ENCODE results near the gene CRTC3.
"Not testable (repeated sequence)": the region's sequence is repeated elsewhere in the genome, so short reads cannot be mapped to it uniquely, and the experiment has no call there.

Gene CRTC3

DNA sequence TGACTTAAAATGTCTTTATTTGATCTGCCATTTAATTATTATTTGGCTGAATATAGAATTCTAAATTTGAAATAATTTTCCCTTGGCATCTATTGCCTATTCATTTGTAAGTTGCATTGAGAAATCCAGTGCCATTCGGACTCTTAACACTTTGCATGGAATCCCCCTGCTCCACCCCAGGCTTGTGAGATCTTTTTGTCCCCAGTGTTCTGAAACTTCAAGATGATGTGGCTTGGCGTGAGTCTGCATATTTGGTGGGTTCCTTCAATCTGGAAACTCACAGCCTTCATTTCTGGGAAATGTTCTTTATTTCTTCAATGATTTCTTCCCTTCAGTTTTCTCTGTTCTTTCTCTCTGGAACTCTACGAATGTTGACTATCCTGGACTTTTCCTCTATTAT is 103.6 kb downstream of the CRTC3 start:
- no peak for DNase-seq

DNA sequence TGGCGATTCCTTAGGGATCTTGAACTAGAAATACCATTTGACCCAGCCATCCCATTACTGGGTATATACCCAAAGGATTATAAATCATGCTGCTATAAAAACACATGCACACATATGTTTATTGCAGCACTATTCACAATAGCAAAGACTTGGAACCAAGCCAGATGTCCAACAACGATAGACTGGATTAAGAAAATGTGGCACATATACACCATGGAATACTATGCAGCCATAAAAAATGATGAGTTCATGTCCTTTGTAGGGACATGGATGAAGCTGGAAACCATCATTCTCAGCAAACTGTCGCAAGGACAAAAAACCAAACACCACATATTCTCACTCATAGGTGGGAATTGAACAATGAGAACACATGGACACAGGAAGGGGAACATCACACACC is 107.3 kb downstream of the CRTC3 start:
- not testable (repeated sequence) for DNase-seq

GRCh38 chr15:90637693-90638092 is 108.0 kb downstream of the CRTC3 start:
- DNase-seq: no peak

DNA sequence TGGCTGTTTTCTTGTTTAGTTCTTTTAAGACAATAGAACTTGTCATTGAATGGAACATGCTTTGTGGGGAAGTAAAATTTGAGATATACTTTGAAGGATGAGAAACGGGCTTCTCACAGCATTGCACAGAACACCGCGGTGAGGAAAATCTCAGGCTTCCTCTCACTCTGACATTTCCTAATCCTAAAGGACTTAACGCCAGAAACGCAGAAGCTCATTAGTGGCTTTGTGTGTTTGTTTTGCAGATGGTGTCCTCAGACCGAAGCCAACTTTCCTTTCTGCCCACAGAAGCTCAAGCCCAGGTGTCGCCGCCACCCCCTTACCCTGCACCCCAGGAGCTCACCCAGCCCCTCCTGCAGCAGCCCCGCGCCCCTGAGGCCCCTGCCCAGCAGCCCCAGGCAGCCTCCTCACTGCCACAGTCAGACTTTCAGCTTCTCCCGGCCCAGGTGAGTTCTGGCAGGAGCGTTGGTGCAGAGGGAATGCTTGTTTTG is 108.5 kb downstream of the CRTC3 start:
- DNase-seq: no peak

DNA sequence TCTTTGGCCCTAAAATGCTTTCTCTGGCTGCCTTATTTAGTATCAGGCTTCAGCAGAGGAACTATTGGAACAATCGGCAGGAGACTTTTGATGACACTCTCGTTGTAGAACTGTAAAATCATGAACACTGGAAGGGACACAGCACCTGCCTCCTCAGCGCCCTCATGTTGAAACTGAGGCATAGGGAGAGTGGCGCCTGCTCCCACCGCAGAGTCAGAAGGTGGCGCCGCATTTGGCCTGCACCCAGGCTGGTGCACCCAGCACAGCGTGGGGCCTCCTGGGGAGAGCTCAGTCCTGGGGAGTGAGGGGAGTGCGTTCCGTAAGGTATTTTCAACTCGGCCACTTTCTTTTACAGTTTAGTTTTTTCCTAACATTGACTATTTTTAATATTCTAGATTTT is 109.2 kb downstream of the CRTC3 start:
- no peak for DNase-seq

DNA sequence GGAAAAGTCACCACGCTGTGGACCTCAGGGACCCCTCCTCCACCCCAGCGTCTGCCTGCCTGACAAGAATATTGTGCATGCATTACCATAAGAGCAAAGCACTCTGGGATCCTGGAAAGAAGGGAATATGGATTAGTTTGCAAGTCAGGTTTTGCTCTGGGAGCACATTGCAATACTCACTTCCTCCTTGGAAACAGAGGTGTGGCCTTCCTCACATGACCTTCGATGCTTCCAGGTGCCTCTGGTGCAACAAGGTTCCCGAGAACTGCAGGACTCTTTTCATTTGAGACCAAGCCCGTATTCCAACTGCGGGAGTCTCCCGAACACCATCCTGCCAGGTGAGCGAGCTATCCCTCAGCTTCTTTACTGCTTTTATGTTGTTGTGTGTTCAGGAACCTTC is 111.1 kb downstream of the CRTC3 start:
- no peak for DNase-seq

GRCh38 chr15:90641581-90642463 is 112.1 kb downstream of the CRTC3 start:
- DNase-seq: no peak

- no peak for DNase-seq
Measured at GRCh38 chr15:90642464-90643300, 113.0 kb downstream of the CRTC3 start.

GRCh38 chr15:90643301-90643632 is 113.5 kb downstream of the CRTC3 start:
- DNase-seq: no peak

- no peak for DNase-seq
Measured at GRCh38 chr15:90644526-90644925, 114.8 kb downstream of the CRTC3 start.

DNA sequence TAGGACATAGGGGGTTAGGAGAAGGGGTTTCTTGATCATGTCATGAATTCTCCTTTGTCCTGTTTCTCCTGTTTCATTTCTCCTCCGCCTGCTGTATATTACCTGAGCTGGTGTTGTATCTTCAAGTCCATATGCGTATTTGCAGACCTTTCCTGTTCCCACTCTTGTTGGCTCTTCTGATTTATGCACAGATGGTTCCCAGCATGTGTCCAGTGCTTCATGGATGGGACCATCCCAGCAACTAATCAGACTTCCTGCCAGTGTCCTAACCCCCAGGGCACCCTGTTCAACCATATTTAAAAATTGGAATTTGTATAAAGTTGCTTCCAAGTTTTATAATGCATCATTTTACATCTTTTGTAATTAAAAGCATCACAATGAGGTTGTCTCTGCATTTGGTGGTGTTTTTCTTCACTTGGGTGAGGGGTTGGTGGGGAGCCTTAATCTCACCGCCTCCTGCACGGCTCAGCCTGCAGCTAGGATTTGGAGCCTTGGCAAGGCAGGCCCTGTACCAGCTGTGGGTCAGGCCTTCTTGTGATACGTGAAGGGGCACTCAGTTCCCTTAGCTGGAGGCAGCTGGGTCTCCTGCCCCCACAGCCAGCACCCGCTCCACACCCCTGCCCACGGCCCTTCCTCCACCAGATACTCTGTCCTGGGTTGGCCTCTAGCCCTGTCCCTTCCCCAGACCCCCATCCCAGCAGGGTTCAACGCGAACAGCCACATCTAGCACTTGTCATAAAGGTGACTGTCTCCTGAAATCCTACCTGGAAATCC is 115.4 kb downstream of the CRTC3 start:
- DNase-seq: no peak

- DNase-seq: no peak
Measured at GRCh38 chr15:90645873-90646575, 116.3 kb downstream of the CRTC3 start.

DNA sequence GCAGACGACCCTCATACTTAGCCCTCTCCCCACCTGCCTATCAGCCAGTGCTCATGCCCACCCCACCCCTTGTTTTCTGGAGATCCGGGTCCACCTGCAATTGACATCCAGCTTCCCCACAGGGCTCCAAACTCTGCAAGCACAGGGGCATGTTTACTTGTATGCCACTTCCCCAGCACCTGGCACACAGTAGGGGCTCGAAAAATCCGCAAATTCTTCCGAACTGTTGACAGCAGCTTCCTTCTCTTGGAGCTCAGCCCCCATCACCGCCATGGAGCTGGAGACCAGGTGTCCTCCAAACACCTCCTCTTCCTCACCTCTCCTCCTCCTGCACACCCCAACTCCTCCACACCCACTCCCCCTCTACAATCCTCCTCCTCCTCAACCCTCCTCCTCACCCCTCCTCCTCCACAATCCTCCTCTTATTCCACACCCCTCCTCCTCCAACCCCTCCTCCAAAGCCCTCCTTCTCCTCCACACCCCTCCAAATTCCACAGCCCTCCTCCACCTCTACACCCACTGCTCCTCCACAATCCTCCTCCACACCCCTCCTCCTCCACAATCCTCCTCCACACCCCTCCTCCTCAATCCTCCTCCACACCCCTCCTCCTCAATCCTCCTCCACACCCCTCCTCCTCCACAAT is 117.1 kb downstream of the CRTC3 start:
- DNase-seq: no peak

GRCh38 chr15:90647326-90647725 is 117.6 kb downstream of the CRTC3 start:
- DNase-seq: no peak

DNA sequence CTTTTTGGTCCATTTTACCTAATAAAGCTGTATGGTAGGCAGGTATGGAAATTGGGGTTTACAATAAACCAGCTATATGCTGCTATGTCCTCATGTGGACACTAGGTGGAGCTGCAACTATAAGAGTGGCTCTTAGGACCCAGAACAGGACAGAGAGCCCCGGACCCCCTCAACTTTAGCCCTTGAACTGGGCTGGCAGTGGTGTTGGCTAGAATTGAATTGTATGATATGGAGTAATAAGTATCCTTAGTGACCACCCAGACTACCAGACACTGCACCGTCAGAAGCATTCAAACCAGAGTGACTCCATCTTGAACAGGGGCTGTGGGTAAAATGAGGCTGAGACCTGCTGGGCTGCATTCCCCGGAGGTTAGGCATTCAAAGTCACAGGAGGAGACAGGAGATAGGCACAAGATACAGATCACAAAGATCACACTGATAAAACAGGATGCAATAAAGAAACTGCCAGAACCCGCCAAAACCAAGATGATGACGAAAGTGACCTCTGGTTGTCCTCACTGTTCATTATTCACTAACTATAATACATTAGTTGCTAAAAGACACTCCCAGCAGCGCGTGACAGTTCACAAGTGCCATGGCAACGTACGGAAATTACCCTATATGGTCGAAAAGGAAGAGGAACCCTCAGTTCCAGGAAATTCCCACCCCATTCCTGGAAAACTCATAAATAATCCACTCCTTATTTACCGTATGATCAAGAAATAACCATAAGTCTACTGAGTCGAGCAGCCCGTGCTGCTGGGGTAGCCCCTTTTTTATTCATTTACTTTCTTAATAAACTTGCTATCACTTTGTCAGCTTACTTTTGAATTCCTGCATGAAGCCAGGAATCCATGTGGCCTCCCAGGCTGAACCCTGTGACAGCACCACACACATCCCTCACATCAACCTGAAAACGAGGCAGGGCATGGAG is 118.7 kb downstream of the CRTC3 start:
- DNase-seq: peak; percentile 93 to 100 (median 97)

- peak; percentile 34 to 68 (median 48) for DNase-seq
Measured at GRCh38 chr15:90650117-90650955, 120.6 kb downstream of the CRTC3 start.

DNA sequence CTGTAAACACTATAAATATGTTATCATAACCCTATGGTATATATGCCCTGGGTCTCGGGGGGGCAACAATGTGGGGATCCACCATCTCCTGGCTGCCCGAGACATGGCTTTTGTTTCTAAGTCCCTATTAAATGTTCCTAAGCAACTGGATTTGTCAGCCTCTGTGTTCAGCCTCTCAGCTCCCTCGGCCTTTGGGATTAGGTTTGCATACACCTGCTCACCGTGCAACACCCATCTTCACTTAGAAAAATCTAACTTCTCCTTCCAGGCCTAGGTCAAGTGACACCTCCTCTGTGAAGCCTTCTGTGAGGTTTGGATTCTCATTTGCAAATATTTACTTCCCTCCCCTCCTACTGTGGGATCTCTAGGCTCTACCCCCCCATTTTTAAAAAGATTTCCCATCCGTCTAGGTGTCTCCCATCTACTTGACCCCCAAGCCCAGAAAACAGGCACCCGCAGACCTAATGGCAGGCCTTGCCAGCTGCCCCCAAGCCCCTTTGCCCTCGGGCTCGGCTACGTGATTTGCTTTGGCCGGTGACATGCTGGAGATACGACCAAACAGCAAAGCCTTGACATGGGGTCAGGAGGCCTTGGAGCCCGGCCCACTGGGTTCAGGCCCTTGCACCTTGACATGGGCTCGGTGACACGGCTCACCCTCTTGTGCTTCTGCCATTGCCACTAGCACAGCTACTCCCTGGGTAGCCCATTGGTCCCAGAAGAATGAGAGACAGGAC is 121.4 kb downstream of the CRTC3 start:
- no peak for DNase-seq

DNA sequence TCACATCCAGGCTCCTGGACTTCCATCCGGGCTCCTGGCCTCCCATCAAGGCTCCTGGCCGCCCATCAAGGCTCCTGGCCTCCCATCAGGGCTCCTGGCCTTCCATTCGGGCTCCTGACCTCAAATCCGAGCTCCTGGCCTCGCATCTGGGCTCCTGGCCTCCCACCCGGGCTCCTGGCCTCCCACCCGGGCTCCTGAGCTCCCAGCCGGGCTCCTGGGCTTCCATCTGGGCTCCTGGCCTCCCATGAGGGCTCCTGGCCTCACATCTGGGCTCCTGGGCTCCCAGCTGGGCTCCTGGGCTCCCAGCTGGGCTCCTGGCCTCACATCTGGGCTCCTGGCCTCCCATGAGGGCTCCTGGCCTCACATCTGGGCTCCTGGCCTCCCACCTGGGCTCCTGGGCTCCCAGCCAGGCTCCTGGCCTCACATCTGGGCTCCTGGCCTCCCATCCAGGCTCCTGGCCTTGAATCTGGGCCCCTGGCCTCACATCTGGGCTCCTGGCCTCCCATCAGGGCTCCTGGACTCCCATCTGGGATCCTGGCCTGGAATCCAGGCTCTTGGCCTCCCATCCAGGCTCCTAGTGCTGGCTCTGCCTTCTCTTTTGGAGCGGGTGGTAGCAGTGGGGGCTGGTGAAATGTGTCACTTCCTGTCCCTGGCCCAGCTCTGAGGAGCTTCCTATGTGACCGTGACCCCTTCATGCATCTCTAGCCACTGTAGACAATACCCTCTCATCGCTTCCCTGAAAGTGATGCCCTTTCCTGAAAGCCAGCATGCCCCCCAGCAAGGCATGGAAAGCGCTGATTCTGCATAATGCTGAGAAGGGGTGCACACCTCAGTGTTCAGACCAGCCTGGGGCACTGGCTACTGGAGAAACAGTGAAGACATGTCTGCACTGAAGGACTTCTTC is 124.8 kb downstream of the CRTC3 start:
- DNase-seq: peak; percentile 59 to 62 (median 62)
